Measurements from ENCODE around the gene CSTA.
A peak's percentile ranks its signal among the peaks of the same experiment; 100 is the strongest.
"Not testable (repeated sequence)": the region's sequence is repeated elsewhere in the genome, so short reads cannot be mapped to it uniquely, and the experiment has no call there.

The CSTA gene

DNA sequence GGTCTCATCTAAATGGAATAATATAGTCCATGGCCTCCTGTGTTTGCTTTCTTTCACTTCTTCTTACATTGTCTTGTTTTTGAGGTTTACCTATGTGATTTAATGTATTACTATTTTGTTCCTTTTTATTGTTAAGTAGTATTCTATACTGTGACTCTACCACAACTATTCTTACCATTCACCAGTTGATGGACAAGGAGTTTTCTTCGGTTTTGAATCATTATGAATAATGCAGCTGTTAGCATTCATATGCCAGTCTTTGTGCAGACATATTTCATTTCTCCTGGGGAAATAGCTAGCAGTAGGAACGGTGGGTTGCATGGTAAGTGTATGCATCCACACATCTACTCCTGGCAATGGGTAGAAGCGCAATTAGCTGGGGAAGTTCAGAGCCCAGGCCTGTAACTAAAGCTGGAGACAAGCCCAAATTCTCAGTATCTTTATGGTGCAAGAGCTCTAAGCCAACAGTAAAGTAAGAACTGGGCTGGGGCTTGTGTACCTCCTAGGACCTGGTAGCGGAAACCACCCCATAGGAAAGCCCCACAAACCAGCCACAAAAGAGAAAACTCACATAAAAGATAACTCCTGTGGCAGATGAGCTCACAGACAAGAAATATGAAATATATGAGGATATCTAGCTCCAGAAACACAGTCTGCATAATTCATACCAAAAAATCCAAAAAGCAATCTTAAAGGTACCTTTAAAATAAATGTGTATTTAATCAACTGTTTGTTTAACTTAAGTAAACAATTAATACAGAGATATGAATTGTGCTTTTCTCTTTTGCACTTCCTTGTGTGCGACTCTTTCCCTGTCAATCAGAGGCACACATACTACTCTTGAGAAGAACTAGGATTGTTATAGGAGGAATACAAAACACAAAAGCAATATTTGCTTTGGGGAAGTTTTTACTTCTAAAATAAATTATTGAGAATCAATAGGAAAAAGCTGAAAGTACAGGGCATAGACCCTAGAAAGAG is 2.7 kb upstream of the CSTA start:
- DNase-seq, result no peak

DNA sequence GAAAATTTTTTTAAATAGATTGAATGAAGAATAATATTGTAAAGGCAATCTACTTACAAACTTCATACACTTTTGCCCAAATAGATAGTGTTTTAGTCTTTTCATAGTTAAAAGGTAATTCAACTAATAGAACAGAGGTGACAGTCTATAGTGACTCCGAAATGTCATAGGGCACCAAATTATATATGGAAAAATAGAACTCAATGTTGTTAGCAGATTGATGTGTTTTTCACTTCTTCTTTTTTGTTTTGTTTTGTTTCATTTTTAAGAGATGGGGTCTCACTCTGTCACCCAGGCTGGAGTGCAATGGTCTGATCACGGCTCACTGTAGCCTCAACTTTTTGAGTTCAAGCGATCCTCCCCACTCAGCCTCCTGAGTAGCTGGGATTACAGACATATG is 721 bp downstream of the CSTA start:
- DNase-seq, result no peak

DNA sequence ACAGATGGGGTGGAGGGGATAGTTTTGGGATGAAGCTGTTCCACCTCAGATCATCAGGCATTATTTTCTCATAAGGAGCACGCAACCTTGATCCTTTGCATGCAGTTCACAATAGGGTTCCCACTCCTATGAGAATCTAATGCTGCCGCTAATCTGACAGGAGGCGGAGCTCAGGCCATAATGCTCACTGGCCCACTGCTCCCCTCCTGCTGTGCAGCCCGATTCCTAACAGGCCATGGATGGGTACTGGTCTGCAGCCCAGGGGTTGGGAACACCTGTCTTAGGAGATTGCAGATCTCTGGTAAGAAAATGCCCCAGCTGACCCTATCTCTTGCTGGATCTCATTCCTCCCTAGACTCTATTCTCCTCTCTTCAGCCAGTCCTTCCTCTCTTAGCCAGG is 6.8 kb downstream of the CSTA start:
- no peak for DNase-seq

DNA sequence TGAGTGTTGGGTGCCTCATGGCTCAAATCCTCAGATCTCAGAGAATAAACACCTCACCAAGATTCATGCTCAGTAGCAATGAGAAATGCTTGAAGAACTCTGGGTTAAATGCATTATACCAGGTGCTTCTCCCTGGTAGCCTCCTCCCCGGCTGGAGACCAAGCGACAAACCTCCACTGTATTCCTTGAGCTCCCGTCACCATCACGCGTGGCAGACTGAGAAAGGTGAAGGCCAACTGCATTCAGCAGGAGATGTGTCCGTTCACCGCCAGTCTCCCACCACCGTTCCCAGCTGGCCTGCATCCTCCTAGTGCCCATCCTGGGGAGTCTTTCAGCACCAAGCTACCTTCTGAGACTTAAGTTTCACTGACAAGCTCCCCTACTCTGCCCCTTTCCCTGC is 7.5 kb downstream of the CSTA start:
- no peak for DNase-seq

DNA sequence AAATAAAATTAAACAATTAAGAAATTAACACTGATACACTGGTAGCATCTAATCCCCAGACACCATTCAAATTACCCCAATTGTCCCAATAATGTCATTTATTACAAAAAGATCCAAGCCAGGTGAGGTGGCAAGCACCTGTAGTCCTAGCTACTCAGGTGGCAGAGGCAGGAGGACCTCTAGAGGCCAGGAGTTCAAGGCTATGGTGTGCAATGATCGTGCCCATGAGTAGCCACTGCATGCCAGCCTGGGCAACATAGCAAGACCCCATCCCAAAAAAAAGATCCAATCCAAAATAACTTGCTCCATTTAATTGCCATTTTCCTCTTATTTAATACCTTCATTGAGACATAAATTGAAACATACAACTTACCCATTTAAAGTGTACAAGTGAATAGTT is 17.8 kb downstream of the CSTA start:
- no peak for DNase-seq

DNA sequence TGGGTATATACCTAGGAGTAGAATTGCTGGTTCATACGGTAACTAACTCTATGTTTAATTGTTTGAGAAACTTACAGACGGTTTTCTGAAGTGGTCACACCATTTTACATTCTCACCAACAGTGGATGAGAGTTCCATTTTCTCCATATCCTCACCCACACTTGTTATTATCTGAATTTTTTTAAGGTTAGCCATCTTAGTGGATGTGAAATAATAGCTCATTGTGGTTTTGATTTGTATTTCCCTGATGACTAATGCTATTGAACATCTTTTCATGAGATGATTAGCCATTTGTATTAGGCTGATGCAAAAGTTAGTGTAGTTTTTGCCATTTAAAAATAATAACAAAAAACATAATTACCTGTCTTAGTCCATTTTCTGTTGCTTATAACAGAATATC is 18.6 kb downstream of the CSTA start:
- no peak for DNase-seq

DNA sequence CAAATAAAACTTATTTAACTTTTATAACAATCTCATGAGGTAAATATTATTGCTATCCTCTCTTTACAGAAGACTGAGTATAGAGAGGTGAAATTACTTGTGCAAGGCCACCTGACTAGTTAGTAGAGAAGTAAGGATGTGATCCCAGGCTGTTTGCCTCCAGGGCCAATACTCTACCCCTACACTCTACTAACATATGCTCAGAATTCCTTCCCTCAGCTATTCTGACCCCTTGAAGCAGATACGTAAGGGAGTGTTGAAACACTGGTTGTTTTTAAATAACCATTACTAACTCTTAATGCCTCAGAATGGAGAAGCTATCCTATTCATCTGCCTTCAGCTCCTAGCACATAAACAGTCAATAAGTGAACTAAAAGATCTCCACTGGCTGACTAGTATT is 24.1 kb downstream of the CSTA start:
- DNase-seq, result no peak

DNA sequence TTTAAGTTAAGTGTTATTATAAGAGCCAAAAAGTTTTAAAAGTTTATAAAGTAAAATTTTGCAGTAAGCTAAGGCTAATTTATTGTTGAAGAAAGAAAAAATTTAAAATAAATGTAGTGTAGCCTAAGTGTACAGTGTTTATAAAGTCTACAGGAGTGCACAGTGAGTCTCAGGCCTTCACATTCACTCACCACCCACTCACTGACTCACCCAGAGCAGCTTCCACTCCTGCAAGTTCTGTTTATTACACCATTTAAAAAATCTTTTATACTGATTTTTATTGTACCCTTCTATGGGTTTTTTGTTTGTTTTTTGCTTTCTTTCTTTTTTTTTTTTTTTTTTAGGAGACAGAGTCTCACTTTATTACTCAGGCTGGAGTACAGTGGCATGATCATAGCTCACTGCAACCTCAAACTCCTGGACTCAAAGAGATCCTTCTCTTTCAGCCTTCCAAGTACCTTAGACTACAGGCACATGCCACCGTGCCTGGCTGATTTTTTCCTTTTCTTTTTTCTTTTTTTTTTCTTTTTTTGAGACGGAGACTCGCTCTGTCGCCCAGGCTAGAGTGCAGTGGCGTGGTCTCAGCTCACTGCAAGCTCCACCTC is 25.9 kb downstream of the CSTA start:
- no peak for DNase-seq

DNA sequence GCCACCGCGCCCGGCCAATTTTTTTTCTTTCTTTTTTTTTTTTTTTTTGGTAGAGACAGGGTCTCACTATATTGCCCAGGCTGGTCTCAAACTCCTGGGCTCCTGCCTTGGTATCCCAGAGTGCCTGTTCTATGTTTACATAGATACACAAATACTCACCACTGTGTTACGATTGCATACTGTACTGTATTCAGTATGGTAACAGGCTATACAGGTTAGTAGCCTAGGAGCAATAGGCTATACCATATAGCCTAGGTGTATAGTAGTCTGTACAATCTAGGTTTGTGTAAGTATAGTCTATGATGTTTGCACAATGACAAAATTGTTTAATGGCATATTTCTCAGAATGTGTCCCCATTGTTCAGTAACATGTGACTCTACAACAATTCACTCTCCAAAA is 26.6 kb downstream of the CSTA start:
- DNase-seq, result no peak

DNA sequence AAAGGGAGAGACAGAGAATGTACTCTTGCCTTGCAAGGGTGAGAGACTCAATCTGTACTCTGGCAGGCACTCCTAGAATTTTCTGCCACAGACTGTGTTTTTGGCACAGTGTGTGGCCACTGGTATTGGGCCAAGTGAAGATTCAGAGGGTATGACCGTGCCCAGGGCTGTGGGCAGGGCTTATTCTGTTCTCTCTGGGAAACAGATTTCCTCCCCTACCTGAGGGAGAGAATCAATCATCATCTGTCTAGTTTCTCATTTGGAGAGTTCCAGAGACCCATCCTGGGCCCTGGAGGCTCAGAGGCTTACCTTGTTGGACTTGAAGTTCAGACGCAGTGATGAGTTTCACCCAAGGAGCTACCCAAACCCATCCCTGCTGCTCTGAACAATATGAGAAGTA is 28.2 kb downstream of the CSTA start:
- peak; percentile 34 for DNase-seq

DNA sequence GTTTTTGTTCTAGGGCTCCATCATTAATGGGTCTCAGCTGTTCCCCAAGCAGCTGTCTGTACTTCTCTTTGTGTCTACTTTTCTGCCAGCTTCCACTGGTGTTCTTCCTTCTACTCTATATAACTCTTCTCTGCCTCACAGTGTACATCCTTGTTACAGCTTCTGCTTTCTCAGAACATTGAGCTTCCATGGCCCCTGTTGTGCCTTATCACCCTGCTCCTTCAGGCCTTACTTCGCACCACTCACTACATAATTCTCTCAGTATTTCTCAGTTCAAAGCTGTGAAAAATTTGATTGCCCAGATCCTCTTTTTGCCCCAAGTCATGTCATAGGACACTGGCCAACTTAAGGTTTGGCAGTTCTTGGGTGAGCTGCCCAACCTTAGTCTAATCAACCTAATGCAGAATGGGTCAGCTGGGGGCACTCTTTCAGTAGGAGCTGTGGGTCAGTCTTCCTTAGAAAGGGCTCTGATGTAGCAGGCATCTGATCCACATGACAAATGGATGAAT is 28.9 kb downstream of the CSTA start:
- DNase-seq, result no peak

DNA sequence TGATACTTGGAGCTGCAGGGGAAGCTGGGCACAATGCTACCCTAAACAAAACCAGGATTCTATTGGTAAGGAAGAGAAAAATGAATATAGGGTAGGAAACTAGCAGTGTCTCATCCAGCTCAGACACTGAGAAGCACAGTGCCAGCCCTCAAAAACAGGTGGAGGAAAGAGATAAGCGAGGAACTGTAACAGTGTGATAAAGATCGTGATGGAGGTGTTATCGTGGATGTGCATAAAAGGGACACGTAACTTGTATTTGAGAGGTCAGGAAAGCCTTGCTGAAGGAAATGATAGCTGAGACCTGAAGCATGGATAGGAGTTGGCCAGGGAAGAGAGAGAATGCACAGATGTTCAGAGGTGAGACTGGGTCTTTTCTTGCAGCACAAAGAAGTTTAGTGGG is 30.6 kb downstream of the CSTA start:
- DNase-seq, result no peak

DNA sequence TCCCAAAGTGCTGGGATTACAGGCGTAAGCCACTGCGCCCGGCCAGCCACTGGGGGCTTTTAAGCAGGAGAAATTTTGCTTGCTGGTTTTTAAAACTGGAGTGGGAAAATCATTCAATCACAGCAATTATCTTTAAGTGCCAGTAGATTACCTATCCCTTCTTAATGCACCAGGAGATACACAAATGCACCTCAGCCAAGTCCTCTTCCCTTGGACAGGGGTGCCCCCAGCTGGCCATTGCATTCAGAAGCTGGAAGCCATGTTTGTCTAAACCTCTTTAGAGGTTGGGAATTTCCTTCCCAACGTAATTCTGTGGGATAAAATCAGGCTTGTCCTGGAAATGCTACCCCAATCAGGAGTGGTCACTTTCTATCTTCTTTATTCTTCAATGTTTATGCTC is 31.4 kb downstream of the CSTA start:
- no peak for DNase-seq

DNA sequence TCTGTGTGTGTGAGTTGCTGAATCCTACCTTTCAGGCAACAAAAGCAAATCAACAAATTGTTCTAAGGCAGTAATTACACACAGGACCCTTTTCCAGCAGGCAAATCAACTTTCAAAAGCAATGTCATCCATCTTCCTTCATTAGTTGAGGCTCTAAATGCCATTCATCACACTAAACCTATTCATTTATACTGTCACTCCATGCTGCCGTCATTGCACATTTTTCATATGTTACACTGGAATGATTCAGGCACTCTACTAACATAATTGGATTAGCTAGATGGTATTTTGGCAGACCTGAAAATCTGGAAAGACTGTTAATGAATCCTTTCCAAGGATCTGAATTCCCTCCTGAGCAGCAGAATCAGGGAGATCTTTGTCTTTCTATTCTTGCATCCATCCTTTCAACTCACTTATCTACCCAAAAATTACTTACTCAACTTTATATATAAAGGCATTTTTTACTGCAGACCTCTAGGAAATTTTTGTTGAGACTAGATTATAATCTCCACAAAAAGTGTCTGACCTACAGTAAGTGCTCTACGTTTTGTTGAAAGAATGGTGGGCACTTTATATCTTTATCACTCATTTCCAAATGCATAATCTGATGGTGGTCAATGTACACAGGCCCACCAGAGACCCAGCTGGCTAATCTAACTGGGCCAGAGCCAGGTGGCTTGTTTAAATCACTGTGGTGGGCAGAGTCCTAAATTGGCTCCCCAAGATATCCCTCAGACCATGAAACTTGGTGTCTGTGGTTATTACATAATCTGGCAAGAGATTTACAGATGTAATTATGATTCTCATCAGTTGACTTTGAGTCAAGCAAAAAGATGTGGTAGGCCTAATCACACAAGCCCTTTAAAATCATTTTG is 33.0 kb downstream of the CSTA start:
- DNase-seq, result no peak

DNA sequence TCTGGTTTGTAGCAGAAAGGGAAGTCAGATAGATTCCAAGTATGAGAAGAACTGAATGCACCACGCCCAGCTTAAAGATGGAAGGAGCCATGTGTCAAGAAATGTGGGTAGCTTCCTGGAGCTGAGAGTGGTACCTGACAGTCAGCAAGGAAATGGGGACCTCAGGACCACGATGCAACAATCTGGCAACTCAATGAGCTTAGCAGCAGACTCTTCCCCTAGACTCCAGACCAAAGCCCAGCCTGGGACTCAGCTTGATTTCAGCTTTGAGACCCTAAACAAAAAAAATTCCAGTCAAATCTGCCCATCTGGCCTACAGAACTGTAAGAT is 33.6 kb downstream of the CSTA start:
- no peak for DNase-seq

DNA sequence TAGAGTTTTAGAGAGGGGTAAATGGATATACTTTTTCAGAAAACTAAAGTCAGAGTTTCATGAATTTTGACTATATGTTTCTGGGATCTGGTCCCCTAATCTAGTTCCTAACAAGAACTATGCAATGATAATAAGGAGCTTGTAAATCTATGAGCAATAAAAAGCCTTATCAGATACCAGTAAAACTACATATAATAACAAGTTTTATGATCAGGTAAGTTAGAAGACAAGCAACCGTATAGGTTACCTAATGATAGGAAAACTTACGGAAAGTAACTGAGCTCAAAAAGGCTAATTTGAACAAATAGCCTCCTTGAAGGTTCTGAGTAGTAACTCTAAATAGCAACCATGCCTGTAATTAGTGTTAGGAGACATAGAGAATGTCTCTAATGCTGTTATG is 37.0 kb downstream of the CSTA start:
- no peak for DNase-seq

DNA sequence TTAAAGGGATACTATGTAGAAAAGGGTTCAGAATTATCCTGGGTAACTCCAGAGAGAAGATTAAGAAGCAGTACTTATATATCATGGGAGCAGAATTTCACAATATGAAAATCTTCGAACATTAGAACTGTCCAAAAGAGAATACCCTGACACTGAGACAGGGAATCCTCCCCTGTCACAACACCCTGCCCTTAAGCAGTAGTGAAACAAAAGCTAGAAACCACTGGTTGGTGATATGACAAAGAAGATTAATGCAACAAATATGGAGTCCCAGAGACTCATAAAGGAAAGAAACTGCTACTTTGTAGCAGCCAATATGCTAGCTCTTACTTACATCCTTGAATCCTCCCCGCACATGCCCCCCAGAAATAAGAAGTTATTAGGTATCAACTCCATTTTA is 39.4 kb downstream of the CSTA start:
- no peak for DNase-seq

DNA sequence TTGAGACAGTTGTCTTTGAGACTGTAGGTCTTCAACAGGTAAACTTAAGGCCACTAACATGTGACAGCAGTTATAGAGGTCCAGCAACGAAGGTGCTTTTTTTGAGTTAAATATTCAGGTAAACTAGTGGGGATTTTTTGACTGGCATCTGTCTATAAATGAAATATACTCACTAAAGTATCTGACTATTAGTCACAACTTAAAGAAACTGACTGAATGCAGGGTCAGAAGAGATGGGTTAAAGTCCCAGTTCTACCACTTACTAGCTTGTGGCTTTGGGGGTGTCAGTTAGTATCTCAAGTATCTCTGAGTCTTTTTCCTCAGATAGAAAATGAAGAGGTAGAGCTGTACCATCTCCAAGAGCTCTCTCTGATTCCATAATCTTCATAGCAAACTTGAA is 40.0 kb downstream of the CSTA start:
- no peak for DNase-seq

DNA sequence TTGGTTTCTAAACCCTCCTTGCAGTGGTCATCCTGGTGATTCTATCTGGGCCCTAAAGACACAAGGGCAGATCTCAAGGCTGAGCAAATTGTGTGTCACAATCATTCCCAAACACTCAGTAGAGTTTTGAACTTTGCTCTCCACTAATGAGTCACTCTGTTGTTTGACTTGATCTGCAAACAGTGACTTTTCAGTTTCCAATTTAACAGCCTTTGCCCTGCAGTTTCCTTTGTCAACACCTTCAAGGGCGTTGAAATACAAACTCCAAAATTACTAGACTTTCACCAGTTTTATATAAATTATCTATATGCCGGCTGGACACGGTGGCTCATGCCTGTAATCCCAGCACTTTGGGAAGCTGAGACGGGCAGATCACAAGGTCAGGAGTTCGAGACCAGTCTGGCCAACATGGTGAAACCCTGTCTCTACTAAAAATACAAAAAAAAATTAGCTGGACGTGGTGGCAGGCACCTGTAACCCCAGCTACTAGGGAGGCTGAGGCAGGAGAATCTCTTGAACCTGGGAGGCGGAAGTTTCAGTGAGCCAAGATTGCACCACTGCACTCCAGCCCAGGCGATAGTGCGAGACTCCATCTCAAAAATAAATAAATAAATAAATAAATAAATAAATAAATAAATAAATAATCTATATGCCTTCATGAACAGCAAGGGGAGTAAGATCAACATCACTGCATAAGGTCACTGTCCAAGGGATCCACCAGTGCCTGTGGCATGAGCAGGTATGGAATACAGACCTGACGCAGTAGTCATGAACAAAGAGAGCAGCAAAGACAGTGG is 40.7 kb downstream of the CSTA start:
- DNase-seq, result not testable (repeated sequence)

DNA sequence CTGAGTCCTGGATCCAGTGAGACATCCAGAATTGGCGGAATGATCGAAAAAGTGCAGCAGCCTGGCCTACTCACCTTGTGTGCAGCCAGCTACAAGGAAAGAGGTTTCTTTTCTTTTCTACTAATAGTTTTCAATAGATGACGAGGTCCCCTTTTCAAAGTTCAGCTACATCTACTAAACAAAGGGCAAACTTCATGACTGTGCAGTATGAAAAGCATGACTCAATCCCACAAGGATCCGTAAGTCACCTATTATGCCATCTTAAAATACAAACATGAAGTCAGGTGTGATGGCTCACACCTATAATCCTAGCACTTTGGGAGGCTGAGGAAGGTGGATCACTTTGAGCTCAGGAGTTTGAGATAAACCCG is 41.3 kb downstream of the CSTA start:
- DNase-seq, result no peak

DNA sequence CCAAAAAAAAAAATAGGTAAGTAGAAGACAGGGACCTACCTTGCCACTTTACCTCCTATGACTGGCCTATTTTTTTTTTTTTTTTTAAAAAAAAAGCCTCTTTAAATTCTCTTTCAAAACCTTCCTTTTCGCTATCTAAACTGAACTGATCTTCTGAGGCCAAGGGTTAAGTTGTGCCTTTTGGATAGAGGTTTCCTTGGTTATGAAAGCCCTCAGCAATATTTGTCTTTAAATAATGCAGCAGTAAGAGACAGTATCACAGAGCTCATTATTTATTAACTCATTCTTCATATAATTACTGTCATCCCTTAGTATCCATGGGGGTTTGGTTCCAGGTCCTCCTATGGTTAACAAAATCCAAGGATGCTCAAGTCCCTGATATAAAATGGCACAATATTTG is 49.0 kb downstream of the CSTA start:
- DNase-seq, result no peak

DNA sequence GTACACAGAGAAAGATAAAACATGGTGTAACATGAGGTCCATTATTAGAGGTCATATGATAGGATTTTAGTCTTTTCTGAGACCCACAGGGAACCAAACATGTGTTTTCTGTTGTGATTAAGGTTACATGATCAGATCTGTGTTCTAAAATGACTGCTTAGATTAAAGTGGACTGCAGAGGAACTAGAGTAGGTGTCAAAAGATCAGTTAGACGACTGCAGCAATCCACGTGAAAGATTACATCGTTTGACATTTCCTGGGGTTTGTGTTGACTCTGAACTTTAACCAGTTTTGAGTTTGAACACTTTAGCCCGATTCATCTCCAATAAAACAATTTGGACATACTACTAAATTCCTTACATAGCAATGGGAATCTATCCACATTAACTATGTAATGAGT is 52.9 kb downstream of the CSTA start:
- DNase-seq, result no peak
